GM21360 (cell line): ENCODE data around the gene GPC5.

Experiments
- ATAC-seq: cut with Tn5 transposase; IDR thresholded peaks from one replicate; pipeline ENCODE4 v1.9.1; 2021; ENCODE audit warnings: mild to moderate bottlenecking, moderate library complexity; ENCODE audit not compliant: unreplicated experiment

Gene GPC5

GRCh38 chr13:91454666-91455065 lies 56.2 kb downstream of the GPC5 start:
- ATAC-seq = no peak

GRCh38 chr13:91456837-91457236 lies 58.4 kb downstream of the GPC5 start:
- ATAC-seq = no peak

- no peak for ATAC-seq
These were observed 61.1 kb downstream of the GPC5 start for GRCh38 chr13:91459485-91459884.

- ATAC-seq = no peak
These were observed 65.9 kb downstream of the GPC5 start for GRCh38 chr13:91464336-91464735.

GRCh38 chr13:91467236-91467635 lies 68.8 kb downstream of the GPC5 start:
- no peak for ATAC-seq

- no peak for ATAC-seq
These were observed 69.9 kb downstream of the GPC5 start for GRCh38 chr13:91468301-91468700.

- no peak for ATAC-seq
These were observed 71.7 kb downstream of the GPC5 start for GRCh38 chr13:91470084-91470621.

- ATAC-seq = no peak
These were observed 72.3 kb downstream of the GPC5 start for GRCh38 chr13:91470681-91471080.

- no peak for ATAC-seq
These were observed 84.0 kb downstream of the GPC5 start for GRCh38 chr13:91482427-91482826.

GRCh38 chr13:91491980-91492379 lies 93.6 kb downstream of the GPC5 start:
- ATAC-seq = no peak

- no peak for ATAC-seq
These were observed 95.0 kb downstream of the GPC5 start for GRCh38 chr13:91493442-91493841.

- ATAC-seq = no peak
These were observed 99.9 kb downstream of the GPC5 start for GRCh38 chr13:91498298-91498697.

- ATAC-seq = no peak
These were observed 105.8 kb downstream of the GPC5 start for GRCh38 chr13:91504216-91504615.

GRCh38 chr13:91506759-91507158 lies 108.3 kb downstream of the GPC5 start:
- no peak for ATAC-seq

GRCh38 chr13:91510058-91510457 lies 111.6 kb downstream of the GPC5 start:
- ATAC-seq = no peak

GRCh38 chr13:91513790-91514189 lies 115.4 kb downstream of the GPC5 start:
- ATAC-seq = no peak

GRCh38 chr13:91516799-91517198 lies 118.4 kb downstream of the GPC5 start:
- ATAC-seq = no peak

GRCh38 chr13:91520952-91521351 lies 122.5 kb downstream of the GPC5 start:
- no peak for ATAC-seq

- no peak for ATAC-seq
These were observed 124.7 kb downstream of the GPC5 start for GRCh38 chr13:91523116-91523515.

- no peak for ATAC-seq
These were observed 128.2 kb downstream of the GPC5 start for GRCh38 chr13:91526543-91527033.

- no peak for ATAC-seq
These were observed 131.5 kb downstream of the GPC5 start for GRCh38 chr13:91529739-91530482.

GRCh38 chr13:91531646-91532045 lies 133.2 kb downstream of the GPC5 start:
- no peak for ATAC-seq

GRCh38 chr13:91533354-91533753 lies 134.9 kb downstream of the GPC5 start:
- ATAC-seq = no peak
